H1 (cell line): ENCODE measurements around the gene AK5. TPM values are rescaled to one million over a fixed set of nuclear protein-coding genes. Genes with fewer than 3 reads are reported as not detected.

ENCODE experiments used
- CTCF ChIA-PET: fragments of 300-600 bp; sonication (Branson Sonifier 250); formaldehyde crosslinking; loops from one replicate; lab custom pipeline; 2021; ENCODE audit not compliant: partially characterized antibody; lab: Charles Lee
- POLR2A ChIA-PET: fragments of 300-600 bp; sonication (Branson Sonifier 250); formaldehyde crosslinking; loops from one replicate; lab custom pipeline; 2021; ENCODE audit warnings: inconsistent platforms; ENCODE audit not compliant: partially characterized antibody; lab: Charles Lee
- DNase-seq, 2 experiments: peaks; one replicate each; pipeline versions ENCODE4 v3.0.0 to v3.0.0-alpha.2; 2010 to 2022; ENCODE audit warnings: low spot score in 2 of 2, low read depth in 1 of 2, mixed read lengths in 1 of 2
- FAIRE-seq: peaks from 2 replicates; lab custom pipeline; 2011; peaks lifted over from hg19 to GRCh38; lab: Jason Lieb, UNC
- H2AFZ ChIP-seq: 2 replicates; pipeline ENCODE4 v1.8.1; 2012; ENCODE audit warnings: low read length, inconsistent platforms
- H2AK5ac ChIP-seq: 2 replicates; pipeline ENCODE4 v1.6.1; 2013; ENCODE audit warnings: low read depth, low read length
- H2BK120ac ChIP-seq: replicated peaks from 2 replicates; pipeline ENCODE3; 2013; ENCODE audit warnings: low read depth, low read length, inconsistent platforms
- H2BK12ac ChIP-seq: 2 replicates; pipeline ENCODE4 v1.6.1; 2013; ENCODE audit warnings: low read depth, low read length
- H2BK15ac ChIP-seq: 2 replicates; pipeline ENCODE4 v1.6.1; 2013; ENCODE audit warnings: low read length
- H2BK20ac ChIP-seq: 2 replicates; pipeline ENCODE4 v1.6.1; 2013; ENCODE audit warnings: low read length
- H2BK5ac ChIP-seq: 2 replicates; pipeline ENCODE4 v1.6.1; 2013; ENCODE audit warnings: low read depth, low read length
- H3K14ac ChIP-seq: 2 replicates; pipeline ENCODE4 v1.6.1; 2013; ENCODE audit warnings: inconsistent platforms; ENCODE audit not compliant: insufficient read length
- H3K18ac ChIP-seq: 2 replicates; pipeline ENCODE4 v1.6.1; 2013; ENCODE audit warnings: low read length; ENCODE audit errors: extremely low read depth
- H3K23ac ChIP-seq: 2 replicates; pipeline ENCODE4 v1.6.1; 2013; ENCODE audit warnings: inconsistent platforms; ENCODE audit not compliant: insufficient read length
- H3K23me2 ChIP-seq: 2 replicates; pipeline ENCODE4 v1.6.1; 2013; ENCODE audit warnings: low read depth, low read length
- H3K27ac ChIP-seq: 2 replicates; pipeline ENCODE4 v1.6.1; 2011; ENCODE audit warnings: low read depth, low read length, inconsistent platforms
- H3K27me3 ChIP-seq, 4 experiments: replicated peaks in 1 of 4; 1 replicate in 1 of 4; 2 replicates in 3 of 4; pipeline versions ENCODE4 v1.6.1 to v1.8.1; 2011 to 2013; ENCODE audit warnings: low read length in 3 of 4, mild to moderate bottlenecking in 3 of 4, inconsistent platforms in 2 of 4, mixed read lengths in 2 of 4, moderate library complexity in 1 of 4; ENCODE audit not compliant: control insufficient read depth in 3 of 4, insufficient read depth in 3 of 4; ENCODE audit errors: extremely low read depth in 1 of 4
- H3K36me3 ChIP-seq, 4 experiments: 2 replicates each; pipeline versions ENCODE4 v1.6.1 to v1.8.1; 2011 to 2013; ENCODE audit warnings: mild to moderate bottlenecking in 4 of 4, low read length in 3 of 4, moderate library complexity in 2 of 4, control low read depth in 1 of 4, inconsistent platforms in 1 of 4; ENCODE audit not compliant: insufficient read depth in 4 of 4, control insufficient read depth in 2 of 4
- H3K4ac ChIP-seq: replicated peaks from 2 replicates; pipeline ENCODE3; 2013; ENCODE audit warnings: low read length, low read depth, mixed read lengths, inconsistent platforms; ENCODE audit not compliant: insufficient read length
- H3K4me1 ChIP-seq, 4 experiments: replicated peaks in 1 of 4; 1 replicate in 1 of 4; 2 replicates in 3 of 4; pipeline versions ENCODE4 v1.6.1 to v1.8.1; 2011 to 2013; ENCODE audit warnings: low read length in 3 of 4, inconsistent platforms in 2 of 4, mixed read lengths in 1 of 4; ENCODE audit not compliant: insufficient read depth in 4 of 4, control insufficient read depth in 3 of 4
- H3K4me2 ChIP-seq, 2 experiments: 2 replicates each; pipeline versions ENCODE4 v1.6.1 to v1.8.1; 2011 to 2013; ENCODE audit warnings: low read depth in 2 of 2, low read length in 2 of 2, control low read depth in 1 of 2, inconsistent platforms in 1 of 2, mild to moderate bottlenecking in 1 of 2; ENCODE audit not compliant: insufficient read depth in 1 of 2
- H3K4me3 ChIP-seq, 4 experiments: fragments of 200-600, 300-600 bp in 1 of 4; sonication (generic), shearing (Covaris generic), sonication (Bioruptor Twin) in 1 of 4; 2 replicates each; pipeline versions ENCODE4 v1.5.1 to v1.8.1; 2011 to 2016; ENCODE audit warnings: low read length in 4 of 4, low read depth in 3 of 4, control low read depth in 2 of 4, inconsistent platforms in 2 of 4, mild to moderate bottlenecking in 2 of 4, mixed read lengths in 1 of 4, moderate library complexity in 1 of 4; ENCODE audit not compliant: insufficient read depth in 2 of 4; ENCODE audit errors: extremely low read depth in 1 of 4
- H3K56ac ChIP-seq: replicated peaks from 2 replicates; pipeline ENCODE3; 2013; ENCODE audit warnings: low read depth, mild to moderate bottlenecking, mixed read lengths, low read length, inconsistent platforms; ENCODE audit not compliant: insufficient read length
- H3K79me1 ChIP-seq: 2 replicates; pipeline ENCODE4 v1.6.1; 2013; ENCODE audit warnings: low read depth, low read length, control low read depth
- H3K79me2 ChIP-seq, 2 experiments: 2 replicates each; pipeline versions ENCODE4 v1.6.1 to v1.8.1; 2012 to 2013; ENCODE audit warnings: low read length in 2 of 2, mild to moderate bottlenecking in 2 of 2, inconsistent platforms in 1 of 2; ENCODE audit not compliant: insufficient read depth in 2 of 2, control insufficient read depth in 1 of 2
- H3K9ac ChIP-seq, 4 experiments: replicated peaks in 1 of 4; 1 replicate in 1 of 4; 2 replicates in 3 of 4; pipeline versions ENCODE4 v1.6.1 to v1.8.1; 2011 to 2013; ENCODE audit warnings: low read depth in 3 of 4, low read length in 3 of 4, control low read depth in 2 of 4, mild to moderate bottlenecking in 2 of 4, moderate library complexity in 2 of 4, inconsistent platforms in 1 of 4; ENCODE audit errors: extremely low read depth in 1 of 4
- H3K9me3 ChIP-seq, 2 experiments: 2 replicates each; pipeline versions ENCODE4 v1.6.1 to v1.8.1; 2012 to 2013; ENCODE audit warnings: mild to moderate bottlenecking in 2 of 2, moderate library complexity in 2 of 2, control low read depth in 1 of 2, inconsistent platforms in 1 of 2, low read depth in 1 of 2, low read length in 1 of 2, mixed read lengths in 1 of 2; ENCODE audit not compliant: insufficient read depth in 2 of 2
- H4K20me1 ChIP-seq, 2 experiments: replicated peaks in 1 of 2; 2 replicates each; pipeline versions ENCODE3 to v1.8.1; 2011 to 2013; ENCODE audit warnings: inconsistent platforms in 2 of 2, low read length in 2 of 2, mild to moderate bottlenecking in 1 of 2; ENCODE audit not compliant: insufficient read depth in 2 of 2, control insufficient read depth in 1 of 2
- H4K5ac ChIP-seq: 2 replicates; pipeline ENCODE4 v1.6.1; 2013; ENCODE audit warnings: low read length, low read depth, mixed read lengths, inconsistent platforms; ENCODE audit not compliant: insufficient read length
- H4K8ac ChIP-seq: 2 replicates; pipeline ENCODE4 v1.8.0; 2013; ENCODE audit warnings: mild to moderate bottlenecking, moderate library complexity, low read length, inconsistent platforms; ENCODE audit not compliant: insufficient read depth; ENCODE audit errors: extremely low read depth
- H4K91ac ChIP-seq: replicated peaks from 2 replicates; pipeline ENCODE3; 2013; ENCODE audit warnings: low read length, mixed read lengths, inconsistent platforms; ENCODE audit not compliant: insufficient read length
- MAFK ChIP-seq: IDR thresholded peaks from 2 replicates; pipeline ENCODE4 v1.6.1; 2012; ENCODE audit warnings: low read depth, mild to moderate bottlenecking, improper control_type of control experiment, low read length
- NANOG ChIP-seq: IDR thresholded peaks from 2 replicates; pipeline ENCODE4 v1.6.1; 2011; ENCODE audit warnings: low read length, low read depth, mild to moderate bottlenecking, inconsistent platforms; ENCODE audit not compliant: insufficient read depth, poor library complexity, severe bottlenecking
- NRF1 ChIP-seq: IDR thresholded peaks from 2 replicates; pipeline ENCODE4 v1.6.1; 2011; ENCODE audit warnings: mild to moderate bottlenecking, low read depth, low read length, improper control_type of control experiment
- POU5F1 ChIP-seq: IDR thresholded peaks from 2 replicates; pipeline ENCODE4 v1.6.1; 2011; ENCODE audit warnings: low read depth, mild to moderate bottlenecking, low read length, moderate library complexity
- SIN3A ChIP-seq, 2 experiments: IDR thresholded peaks in 1 of 2; conservative IDR thresholded peaks in 1 of 2; 2 replicates each; pipeline ENCODE4 v1.6.1; 2011 to 2012; ENCODE audit warnings: low read length in 2 of 2, improper control_type of control experiment in 1 of 2, low read depth in 1 of 2, mild to moderate bottlenecking in 1 of 2
- SIX5 ChIP-seq: IDR thresholded peaks from 2 replicates; pipeline ENCODE4 v1.6.1; 2011; ENCODE audit warnings: mild to moderate bottlenecking, low read depth, low read length
- SP1 ChIP-seq: IDR thresholded peaks from 2 replicates; pipeline ENCODE4 v1.6.1; 2011; ENCODE audit warnings: low read depth, low read length
- whole genome bisulfite sequencing, 2 experiments: shearing (Covaris generic) in 1 of 2; methylation state at CpG; one replicate each; pipeline versions ENCODE4 v1.1.6 to v1.1.7; 2013 to 2015; ENCODE audit warnings: low lambda C conversion rate in 2 of 2, mixed read lengths in 2 of 2, inconsistent platforms in 1 of 2, low coverage in 1 of 2, missing lambda C conversion rate in 1 of 2; ENCODE audit not compliant: insufficient replicate concordance in 2 of 2, insufficient coverage in 1 of 2, insufficient read length in 1 of 2; ENCODE audit errors: extremely low coverage in 1 of 2, missing lambda C conversion rate in 1 of 2; 5-methylcytosine and 5-hydroxymethylcytosine counted together
- polyA plus RNA-seq, 7 experiments: library from polyadenylated mRNA; depleted of rRNA in 3 of 7; stranded (reverse) in 5 of 7; unstranded in 2 of 7; fragments of >200 nt in 5 of 7; fragments of 200-250 nt in 2 of 7; gene quantifications; 1 replicate in 5 of 7; 2 replicates in 1 of 7; 4 replicates in 1 of 7; pipeline versions ENCODE4 v1.2.1 to v1.2.3, GENCODE V29; 2011 to 2013; ENCODE audit warnings: missing spikeins in 2 of 7, mixed read lengths in 2 of 7
- total RNA-seq: library from RNA; stranded (reverse); fragmentation: NEBNext Ultra II Directional; extraction: Animal tissue kit (Norgen Biotek cat#: 25700); gene quantifications from 2 replicates; pipeline ENCODE4 v1.2.1, GENCODE V29; 2021
- TF ChIP-seq, protein P1 (sequence below): IDR thresholded peaks from 2 replicates; pipeline ENCODE4 v1.6.1; 2011; ENCODE audit warnings: low read length, improper control_type of control experiment
- TF ChIP-seq, protein P2 (sequence below): IDR thresholded peaks from 2 replicates; pipeline ENCODE4 v1.6.1; 2012; ENCODE audit warnings: inconsistent platforms
- TF ChIP-seq, protein P3 (sequence below): IDR thresholded peaks from 2 replicates; pipeline ENCODE4 v1.6.1; 2011; ENCODE audit warnings: low read depth, mild to moderate bottlenecking, low read length; ENCODE audit not compliant: insufficient read depth

The AK5 gene
- total and polyA plus RNA-seq, 2 of the 8 experiments (the other 6 are each of a cell fraction or from before 2014, with no cell fraction given), result 2.0 to 7.1 TPM

DNA sequence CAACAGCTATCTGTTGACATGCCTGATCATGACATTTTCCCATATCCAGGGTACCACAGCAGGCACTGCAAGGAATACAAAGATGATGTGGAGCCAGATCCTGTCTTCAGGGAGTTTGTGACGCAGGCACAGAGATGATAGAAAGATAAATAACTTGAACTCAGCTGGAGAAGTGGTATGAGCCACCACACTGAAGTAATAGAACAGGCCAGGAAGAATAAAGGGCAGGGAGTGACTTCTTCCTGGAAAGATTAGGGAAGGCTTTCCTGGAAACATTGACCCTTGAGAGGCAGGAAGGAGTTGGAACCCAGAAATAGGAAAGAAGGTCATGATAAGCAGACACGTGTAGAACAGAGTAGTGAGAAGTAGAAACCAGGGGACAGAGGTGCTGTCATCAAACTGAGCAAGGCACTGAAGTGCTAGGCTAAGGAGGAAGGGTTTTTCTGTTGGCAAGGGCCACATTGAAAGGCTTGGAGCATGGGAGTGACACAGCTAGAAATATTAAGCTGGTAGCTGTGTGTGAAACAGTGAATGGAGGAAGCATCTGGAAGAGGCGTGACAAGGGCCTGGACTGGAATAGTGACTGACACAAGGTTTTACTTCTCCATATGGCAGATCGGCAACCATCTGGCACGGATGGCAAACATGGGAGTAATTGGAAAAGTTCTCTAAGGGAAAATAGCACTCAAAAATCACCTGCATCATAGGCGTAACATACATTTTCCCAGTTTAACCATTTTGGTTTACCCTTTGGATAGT, 68.4 kb downstream of the AK5 start:
- no peaks in the 10 kb centered on the region for H3K79me1 ChIP-seq
- TF ChIP-seq, protein P1, sequence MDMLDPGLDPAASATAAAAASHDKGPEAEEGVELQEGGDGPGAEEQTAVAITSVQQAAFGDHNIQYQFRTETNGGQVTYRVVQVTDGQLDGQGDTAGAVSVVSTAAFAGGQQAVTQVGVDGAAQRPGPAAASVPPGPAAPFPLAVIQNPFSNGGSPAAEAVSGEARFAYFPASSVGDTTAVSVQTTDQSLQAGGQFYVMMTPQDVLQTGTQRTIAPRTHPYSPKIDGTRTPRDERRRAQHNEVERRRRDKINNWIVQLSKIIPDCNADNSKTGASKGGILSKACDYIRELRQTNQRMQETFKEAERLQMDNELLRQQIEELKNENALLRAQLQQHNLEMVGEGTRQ, result no peak
- TF ChIP-seq, protein P2, sequence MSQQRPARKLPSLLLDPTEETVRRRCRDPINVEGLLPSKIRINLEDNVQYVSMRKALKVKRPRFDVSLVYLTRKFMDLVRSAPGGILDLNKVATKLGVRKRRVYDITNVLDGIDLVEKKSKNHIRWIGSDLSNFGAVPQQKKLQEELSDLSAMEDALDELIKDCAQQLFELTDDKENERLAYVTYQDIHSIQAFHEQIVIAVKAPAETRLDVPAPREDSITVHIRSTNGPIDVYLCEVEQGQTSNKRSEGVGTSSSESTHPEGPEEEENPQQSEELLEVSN, result no peak
- TF ChIP-seq, protein P3, sequence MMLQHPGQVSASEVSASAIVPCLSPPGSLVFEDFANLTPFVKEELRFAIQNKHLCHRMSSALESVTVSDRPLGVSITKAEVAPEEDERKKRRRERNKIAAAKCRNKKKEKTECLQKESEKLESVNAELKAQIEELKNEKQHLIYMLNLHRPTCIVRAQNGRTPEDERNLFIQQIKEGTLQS, result no peak
- no peak for TF ChIP-seq SIX5
- no peak for TF ChIP-seq NANOG
- TF ChIP-seq MAFK, result no peak
- no peak for TF ChIP-seq POU5F1
- TF ChIP-seq SP1, result no peak
- no peak for TF ChIP-seq SIN3A (conservative IDR thresholded peaks at IDR 0.05 in 1 of 2, IDR thresholded peaks at IDR 0.05 in 1 of 2; ENCODE audit: low read depth in 1 of 2, low read length in 2 of 2)
- TF ChIP-seq NRF1, result no peak

More for the DNA sequence above, 68.4 kb downstream of the AK5 start:
- Histone ChIP-seq H2AFZ (no peak overlapping the region), H4K5ac (no peak overlapping the region), H3K4me1 (no peaks in the 10 kb centered on the region), H3K23ac (no peak overlapping the region), H3K14ac (no peak overlapping the region), H3K9me3 (no peaks in the 10 kb centered on the region), H4K8ac (no peak overlapping the region), H3K79me2 (no peaks in the 10 kb centered on the region), H3K18ac (no peak overlapping the region), H2BK120ac (no peak overlapping the region), H4K20me1 (no peaks in the 10 kb centered on the region), H2AK5ac (no peak overlapping the region), H2BK12ac (no peak overlapping the region), H3K4me2 (no peak overlapping the region), H3K27ac (no peak overlapping the region), H3K23me2 (no peaks in the 10 kb centered on the region), H3K27me3 (no peaks in the 10 kb centered on the region), H3K56ac (no peak overlapping the region), H3K4me3 (no peak overlapping the region), H2BK5ac (no peak overlapping the region), H3K9ac (no peak overlapping the region), H4K91ac (no peak overlapping the region), H3K4ac (no peak overlapping the region), H2BK20ac (no peak overlapping the region), H2BK15ac (no peak overlapping the region), H3K36me3 (no peaks in the 10 kb centered on the region)
- ChIA-PET CTCF (no interaction called here), POLR2A (no interaction called here)
- DNase-seq, result no peak
- WGBS, 2 experiments, result 90% methylated on average over 6 of the region's 6 CpGs; no CpG with 5 or more reads in 1 of the 2 experiments
- FAIRE-seq, result no peak
